Heart left ventricle (tissue), 13 donors: ENCODE measurements around the gene FAAH.

Experiments
- CTCF ChIP-seq, 12 donors: fragments of 200-600 bp; sonication (generic) in 4 of 12; IDR thresholded peaks; one replicate each; pipeline versions ENCODE4 v1.5.0 to v1.8.0; 2018 to 2022; ENCODE audit warnings: antibody characterized with exemption in 12 of 12, mild to moderate bottlenecking in 5 of 12
- POLR2A ChIP-seq, 2 donors: fragments of 450-650 bp; IDR thresholded peaks; one replicate each; pipeline ENCODE4 v1.6.1; 2017; ENCODE audit warnings: antibody characterized with exemption in 2 of 2, mild to moderate bottlenecking in 2 of 2, moderate library complexity in 2 of 2
- donor health status: ischemic (EF 13 %, LVEDD 7.1; RV severe dilation, severe dysfunction).
- donor health status: DM: no; HTN: yes; CAD: no.
- donor health status: DM: no; HTN: no; CAD: no.
- donor health status: ischemic (EF 25% LVEDD 6.9; RV normal size, moderate dysfunction).
- donor health status: ischemic (EF 25% LVEDD 5.7; RV mildly dilated, moderate dysfunction).
- donor health status: ischemic (EF 35%, LVEDD 5.7; RV mildly dilated, moderate dysfunction).
- donor health status: nonischemic (EF 11% LVEDD 7.7; RV severe dilation, severe dysfunction).
- donor health status: DM: yes; HTN: yes; CAD: no.
- donor health status: PGD.
- donor health status: ischemic (EF 29% LVEDD 5.4; RV normal size, mild dysfunction).
- donor health status: nonischemic (EF 23%, LVEDD 6.1; RV moderate dilation, normal function).

- TF ChIP-seq CTCF (IDR thresholded peaks at IDR 0.05) (no peak), POLR2A (IDR thresholded peaks at IDR 0.05) (no peak)
Measured at GRCh38 chr1:46405724-46406123, 11.6 kb downstream of the FAAH start.
